HG03097 (cell line): ENCODE data around the gene BAD.
"Not testable (repeated sequence)": the region's sequence is repeated elsewhere in the genome, so short reads cannot be mapped to it uniquely, and the experiment has no call there.

Experiments
- ATAC-seq: cut with Tn5 transposase; IDR thresholded peaks from one replicate; pipeline ENCODE4 v1.9.1; 2021; ENCODE audit not compliant: unreplicated experiment, low FRiP score

The BAD gene

GRCh38 chr11:64247729-64248531 lies 36.5 kb downstream of the BAD start:
- ATAC-seq: no peak

GRCh38 chr11:64246871-64247728 lies 37.4 kb downstream of the BAD start, which contains the start of gene PPP1R14B:
Gene PPP1R14B, minus strand, starts transcription at chr11:64246943. Its CDS starts 270 bp downstream, at chr11:64246673.
- peak; percentile 32 for ATAC-seq

- not testable (repeated sequence) for ATAC-seq
Observed at GRCh38 chr11:64246621-64246870, 37.9 kb downstream of the BAD start.

- ATAC-seq: no peak
Observed at GRCh38 chr11:64245797-64246620, 38.5 kb downstream of the BAD start.

GRCh38 chr11:64245401-64245796 lies 39.1 kb downstream of the BAD start:
- no peak for ATAC-seq

GRCh38 chr11:64244966-64245365 lies 39.5 kb downstream of the BAD start:
- ATAC-seq: no peak

- no peak for ATAC-seq
Observed at GRCh38 chr11:64244107-64244506, 40.4 kb downstream of the BAD start.

- ATAC-seq: no peak
Observed at GRCh38 chr11:64243236-64243854, 41.1 kb downstream of the BAD start.

- peak; percentile 54 for ATAC-seq
Observed at GRCh38 chr11:64241491-64242374, 42.7 kb downstream of the BAD start.

GRCh38 chr11:64241241-64241490 lies 43.3 kb downstream of the BAD start:
- ATAC-seq: peak; percentile 54

GRCh38 chr11:64240435-64241240 lies 43.8 kb downstream of the BAD start, which contains the start of gene FKBP2:
Gene FKBP2, plus strand, starts transcription at chr11:64241095. Its CDS starts 1,293 bp downstream, at chr11:64242388.
- peak; percentile 48 for ATAC-seq

GRCh38 chr11:64239662-64240434 lies 44.6 kb downstream of the BAD start:
- peak; percentile 12 for ATAC-seq

- no peak for ATAC-seq
Observed at GRCh38 chr11:64238999-64239398, 45.5 kb downstream of the BAD start.

GRCh38 chr11:64238076-64238475 lies 46.4 kb downstream of the BAD start:
- ATAC-seq: no peak

GRCh38 chr11:64237484-64237951 lies 46.9 kb downstream of the BAD start:
- no peak for ATAC-seq

- no peak for ATAC-seq
Observed at GRCh38 chr11:64235437-64236161, 48.9 kb downstream of the BAD start.

GRCh38 chr11:64234647-64235379 lies 49.7 kb downstream of the BAD start:
- ATAC-seq: no peak
